ENCODE measurements around the gene CGGBP1.

GRCh38 chr3:88010810-88011209 is 48.0 kb downstream of the CGGBP1 start:
- no peak for TF ChIP-seq POLR2AphosphoS5 (IDR thresholded peaks at IDR 0.05)
- TF ChIP-seq, protein P1, sequence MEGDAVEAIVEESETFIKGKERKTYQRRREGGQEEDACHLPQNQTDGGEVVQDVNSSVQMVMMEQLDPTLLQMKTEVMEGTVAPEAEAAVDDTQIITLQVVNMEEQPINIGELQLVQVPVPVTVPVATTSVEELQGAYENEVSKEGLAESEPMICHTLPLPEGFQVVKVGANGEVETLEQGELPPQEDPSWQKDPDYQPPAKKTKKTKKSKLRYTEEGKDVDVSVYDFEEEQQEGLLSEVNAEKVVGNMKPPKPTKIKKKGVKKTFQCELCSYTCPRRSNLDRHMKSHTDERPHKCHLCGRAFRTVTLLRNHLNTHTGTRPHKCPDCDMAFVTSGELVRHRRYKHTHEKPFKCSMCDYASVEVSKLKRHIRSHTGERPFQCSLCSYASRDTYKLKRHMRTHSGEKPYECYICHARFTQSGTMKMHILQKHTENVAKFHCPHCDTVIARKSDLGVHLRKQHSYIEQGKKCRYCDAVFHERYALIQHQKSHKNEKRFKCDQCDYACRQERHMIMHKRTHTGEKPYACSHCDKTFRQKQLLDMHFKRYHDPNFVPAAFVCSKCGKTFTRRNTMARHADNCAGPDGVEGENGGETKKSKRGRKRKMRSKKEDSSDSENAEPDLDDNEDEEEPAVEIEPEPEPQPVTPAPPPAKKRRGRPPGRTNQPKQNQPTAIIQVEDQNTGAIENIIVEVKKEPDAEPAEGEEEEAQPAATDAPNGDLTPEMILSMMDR (IDR thresholded peaks at IDR 0.05 in 8 of 11, conservative IDR thresholded peaks at IDR 0.05 in 3 of 11): no peak
